HCT116 (cell line): Measurements from ENCODE around the gene CAMSAP1. TPM values are rescaled to one million over a fixed set of nuclear protein-coding genes. Genes with fewer than 3 reads are reported as not detected.

ENCODE experiments used
- ATAC-seq: fragments of 200-7000 bp; cut with Tn5 transposase; 2 replicates; pipeline ENCODE4 v1.9.1; 2020; ENCODE audit warnings: mild to moderate bottlenecking, moderate library complexity
- BruUV-seq: library from RNA; stranded (reverse); fragments of 400-500 nt; replicated peaks from 2 replicates; lab custom pipeline; 2021; lab: Mats Ljungman, UMichigan
- CTCF ChIA-PET: fragments of 300-600 bp; sonication (Branson Sonifier 250); formaldehyde crosslinking; loops from one replicate; lab custom pipeline; 2021; ENCODE audit warnings: antibody characterized with exemption; lab: Charles Lee
- POLR2A ChIA-PET: fragments of 300-600, 350-600 bp; sonication (Branson Sonifier 250); formaldehyde crosslinking; loops from one replicate; lab custom pipeline; 2021; ENCODE audit warnings: antibody characterized with exemption; lab: Charles Lee
- RAD21 ChIA-PET, 2 experiments: fragments of 300-600 bp; sonication (Branson Sonifier 250); formaldehyde crosslinking; loops; one replicate each; lab custom pipeline; 2023; ENCODE audit warnings: low total read pairs in 2 of 2; ENCODE audit not compliant: uncharacterized antibody in 2 of 2, unreplicated experiment in 2 of 2, low non-redundant PET in 1 of 2; lab: Charles Lee
- DNase-seq: peaks from one replicate; pipeline ENCODE4 v3.0.0-alpha.2; 2010; ENCODE audit warnings: low read depth, low spot score
- H2AFZ ChIP-seq: fragments of 200-600 bp; shearing (Covaris generic), sonication (generic); 2 replicates; pipeline ENCODE4 v1.6.1; 2017; ENCODE audit warnings: low read depth, mixed run types, mixed read lengths, antibody characterized with exemption, low read length; ENCODE audit not compliant: poor library complexity, severe bottlenecking
- H3K27ac ChIP-seq: 2 replicates; pipeline ENCODE4 v1.5.1; 2012; ENCODE audit warnings: low read depth, low read length
- H3K27me3 ChIP-seq: fragments of 200-600 bp; sonication (generic); 2 replicates; pipeline ENCODE4 v1.6.1; 2016; ENCODE audit warnings: mixed run types, low read length, mixed read lengths; ENCODE audit not compliant: insufficient read depth
- H3K36me3 ChIP-seq, 2 experiments: fragments of 200-500 bp in 1 of 2; fragments of 200-600 bp in 1 of 2; sonication (Bioruptor generic) in 1 of 2; sonication (generic) in 1 of 2; 2 replicates each; pipeline versions ENCODE4 v1.5.1 to v1.6.1; 2014 to 2016; ENCODE audit warnings: low read length in 2 of 2, inconsistent platforms in 1 of 2, mixed read lengths in 1 of 2, mixed run types in 1 of 2; ENCODE audit not compliant: insufficient read depth in 2 of 2, control insufficient read depth in 1 of 2
- H3K4me1 ChIP-seq, 2 experiments: fragments of 200-600 bp in 1 of 2; sonication (generic) in 1 of 2; 2 replicates each; pipeline versions ENCODE4 v1.5.1 to v1.6.1; 2012 to 2017; ENCODE audit warnings: low read length in 2 of 2, inconsistent platforms in 1 of 2, mild to moderate bottlenecking in 1 of 2, mixed read lengths in 1 of 2, mixed run types in 1 of 2, moderate library complexity in 1 of 2; ENCODE audit not compliant: insufficient read depth in 2 of 2, control insufficient read depth in 1 of 2
- H3K4me2 ChIP-seq: fragments of 200-600 bp; sonication (generic); 2 replicates; pipeline ENCODE4 v1.6.1; 2017; ENCODE audit warnings: mixed run types, low read length, mixed read lengths
- H3K4me3 ChIP-seq, 2 experiments: fragments of 200-600 bp in 1 of 2; sonication (generic) in 1 of 2; replicated peaks in 1 of 2; 2 replicates each; pipeline ENCODE4 v1.5.1; 2011 to 2016; ENCODE audit warnings: low read length in 2 of 2, control low read depth in 1 of 2, low read depth in 1 of 2, mild to moderate bottlenecking in 1 of 2, mixed read lengths in 1 of 2, mixed run types in 1 of 2
- H3K79me2 ChIP-seq: fragments of 200-600 bp; sonication (generic); 2 replicates; pipeline ENCODE4 v1.6.1; 2017; ENCODE audit warnings: mild to moderate bottlenecking, mixed run types, low read length, moderate library complexity, mixed read lengths; ENCODE audit not compliant: insufficient read depth
- H3K9ac ChIP-seq: fragments of 200-600 bp; sonication (generic); 2 replicates; pipeline ENCODE4 v1.6.1; 2016; ENCODE audit warnings: low read length, mixed read lengths
- H3K9me2 ChIP-seq: fragments of 200-600 bp; sonication (generic), shearing (Covaris generic); 2 replicates; pipeline ENCODE4 v1.6.1; 2017; ENCODE audit warnings: mixed run types, mild to moderate bottlenecking, moderate library complexity; ENCODE audit not compliant: insufficient read depth
- H3K9me3 ChIP-seq, 2 experiments: fragments of 200-500 bp in 1 of 2; fragments of 200-600 bp in 1 of 2; sonication (Bioruptor generic) in 1 of 2; sonication (generic) in 1 of 2; 2 replicates each; pipeline ENCODE4 v1.6.1; 2014 to 2017; ENCODE audit warnings: low read length in 2 of 2, mixed read lengths in 2 of 2, inconsistent platforms in 1 of 2, low read depth in 1 of 2, mild to moderate bottlenecking in 1 of 2, mixed run types in 1 of 2, moderate library complexity in 1 of 2; ENCODE audit not compliant: control insufficient read depth in 1 of 2, insufficient read depth in 1 of 2
- H4K20me1 ChIP-seq: fragments of 200-600 bp; sonication (generic), shearing (Covaris generic); 2 replicates; pipeline ENCODE4 v1.6.1; 2017; ENCODE audit warnings: mixed run types, mild to moderate bottlenecking, moderate library complexity; ENCODE audit not compliant: insufficient read depth
- CEBPB ChIP-seq: IDR thresholded peaks from 2 replicates; pipeline ENCODE4 v1.6.1; 2012; ENCODE audit warnings: low read depth
- EGR1 ChIP-seq: IDR thresholded peaks from 2 replicates; pipeline ENCODE4 v1.6.1; 2012; ENCODE audit warnings: low read depth
- ELF1 ChIP-seq: IDR thresholded peaks from 2 replicates; pipeline ENCODE4 v1.6.1; 2012; ENCODE audit warnings: low read depth, borderline replicate concordance
- EZH2phosphoT487 ChIP-seq: fragments of 200-600 bp; IDR thresholded peaks from 2 replicates; pipeline ENCODE4 v1.6.1; 2018; ENCODE audit warnings: antibody characterized with exemption, borderline replicate concordance
- FOSL1 ChIP-seq: IDR thresholded peaks from 2 replicates; pipeline ENCODE4 v1.6.1; 2012; ENCODE audit warnings: low read depth
- JUND ChIP-seq: IDR thresholded peaks from 2 replicates; pipeline ENCODE4 v1.6.1; 2012
- POLR2A ChIP-seq: IDR thresholded peaks from 2 replicates; pipeline ENCODE4 v1.7.0; 2011; ENCODE audit warnings: borderline replicate concordance; ENCODE audit not compliant: insufficient read depth, insufficient read length; ENCODE audit errors: extremely low read depth
- RAD21 ChIP-seq: IDR thresholded peaks from 2 replicates; pipeline ENCODE4 v1.6.1; 2012; ENCODE audit warnings: low read depth, mild to moderate bottlenecking
- SP1 ChIP-seq: IDR thresholded peaks from 2 replicates; pipeline ENCODE4 v1.6.1; 2012; ENCODE audit warnings: low read depth
- SRF ChIP-seq: IDR thresholded peaks from 2 replicates; pipeline ENCODE4 v1.6.1; 2012; ENCODE audit warnings: low read depth
- TCF7L2 ChIP-seq: IDR thresholded peaks from 2 replicates; pipeline ENCODE4 v1.7.0; 2011; ENCODE audit warnings: borderline replicate concordance, inconsistent platforms; ENCODE audit not compliant: insufficient read depth, insufficient read length; ENCODE audit errors: extremely low read depth
- YY1 ChIP-seq: IDR thresholded peaks from 2 replicates; pipeline ENCODE4 v1.6.1; 2011; ENCODE audit warnings: low read length, low read depth, moderate library complexity, mild to moderate bottlenecking; ENCODE audit not compliant: insufficient replicate concordance; ENCODE audit errors: extremely low read depth
- ZFX ChIP-seq: fragments of 450-650 bp; IDR thresholded peaks from 2 replicates; pipeline ENCODE4 v1.6.1; 2017
- ZNF274 ChIP-seq: fragments of 200-500 bp; sonication (Bioruptor generic); IDR thresholded peaks from 2 replicates; pipeline ENCODE4 v1.6.1; 2014; ENCODE audit warnings: mild to moderate bottlenecking, low read depth, low read length, inconsistent platforms
- intact Hi-C: fragments of 100-400 bp; cut with micrococcal nuclease; formaldehyde crosslinking; loops from 2 replicates; pipeline ENCODE4 v1.10.0; 2022
- total RNA-seq: library from RNA; stranded (reverse); gene quantifications from one replicate; pipeline ENCODE4 v1.2.1, GENCODE V29; 2021; ENCODE audit not compliant: unreplicated experiment
- TF ChIP-seq, protein P1 (sequence below): IDR thresholded peaks from 2 replicates; pipeline ENCODE4 v1.6.1; 2012
- TF ChIP-seq, protein P2 (sequence below): IDR thresholded peaks from 2 replicates; pipeline ENCODE4 v1.6.1; 2012
- TF ChIP-seq, protein P3 (sequence below): IDR thresholded peaks from 2 replicates; pipeline ENCODE4 v1.6.1; 2011; ENCODE audit warnings: mild to moderate bottlenecking, low read length, moderate library complexity; ENCODE audit not compliant: insufficient replicate concordance; ENCODE audit errors: extremely low read depth

The CAMSAP1 gene
- total RNA-seq, 1 experiment from 2014 or later: 33.1 TPM

- H3K9me2 ChIP-seq: no peaks in the 10 kb centered on the region
- peaks cover 100% of the 10 kb centered on the region for H3K79me2 ChIP-seq
- H2AFZ ChIP-seq: no peak overlapping the region
- ChIA-PET RAD21 (no interaction called here), CTCF (no interaction called here), POLR2A (no interaction called here)
- no peak for ATAC-seq
- intact Hi-C loops: no loop called here
- H3K27me3 ChIP-seq: no peaks in the 10 kb centered on the region
- no peak overlapping the region for H3K4me3 ChIP-seq
- H3K4me1 ChIP-seq: peaks cover 19 to 43% of the 10 kb centered on the region in 2 experiments
- H3K27ac ChIP-seq: no peak overlapping the region; the same call in 1 of the 2 replicates
- H4K20me1 ChIP-seq: peaks cover 4% of the 10 kb centered on the region; the same call in 1 of the 2 replicates
- TF ChIP-seq ELF1: no peak
- TF ChIP-seq CEBPB: no peak
- no peak for TF ChIP-seq TCF7L2
- no peak for TF ChIP-seq ZFX
- no peak for TF ChIP-seq YY1
- TF ChIP-seq, protein P1, sequence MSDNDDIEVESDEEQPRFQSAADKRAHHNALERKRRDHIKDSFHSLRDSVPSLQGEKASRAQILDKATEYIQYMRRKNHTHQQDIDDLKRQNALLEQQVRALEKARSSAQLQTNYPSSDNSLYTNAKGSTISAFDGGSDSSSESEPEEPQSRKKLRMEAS: no peak
- TF ChIP-seq SRF: no peak
- TF ChIP-seq, protein P2, sequence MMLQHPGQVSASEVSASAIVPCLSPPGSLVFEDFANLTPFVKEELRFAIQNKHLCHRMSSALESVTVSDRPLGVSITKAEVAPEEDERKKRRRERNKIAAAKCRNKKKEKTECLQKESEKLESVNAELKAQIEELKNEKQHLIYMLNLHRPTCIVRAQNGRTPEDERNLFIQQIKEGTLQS: no peak
- no peak for TF ChIP-seq SP1
- TF ChIP-seq EGR1: no peak
- TF ChIP-seq POLR2A: no peak
- no peak for TF ChIP-seq FOSL1
- no peak for TF ChIP-seq RAD21
- no peak for TF ChIP-seq EZH2phosphoT487
- no peak for TF ChIP-seq ZNF274
- TF ChIP-seq, protein P3, sequence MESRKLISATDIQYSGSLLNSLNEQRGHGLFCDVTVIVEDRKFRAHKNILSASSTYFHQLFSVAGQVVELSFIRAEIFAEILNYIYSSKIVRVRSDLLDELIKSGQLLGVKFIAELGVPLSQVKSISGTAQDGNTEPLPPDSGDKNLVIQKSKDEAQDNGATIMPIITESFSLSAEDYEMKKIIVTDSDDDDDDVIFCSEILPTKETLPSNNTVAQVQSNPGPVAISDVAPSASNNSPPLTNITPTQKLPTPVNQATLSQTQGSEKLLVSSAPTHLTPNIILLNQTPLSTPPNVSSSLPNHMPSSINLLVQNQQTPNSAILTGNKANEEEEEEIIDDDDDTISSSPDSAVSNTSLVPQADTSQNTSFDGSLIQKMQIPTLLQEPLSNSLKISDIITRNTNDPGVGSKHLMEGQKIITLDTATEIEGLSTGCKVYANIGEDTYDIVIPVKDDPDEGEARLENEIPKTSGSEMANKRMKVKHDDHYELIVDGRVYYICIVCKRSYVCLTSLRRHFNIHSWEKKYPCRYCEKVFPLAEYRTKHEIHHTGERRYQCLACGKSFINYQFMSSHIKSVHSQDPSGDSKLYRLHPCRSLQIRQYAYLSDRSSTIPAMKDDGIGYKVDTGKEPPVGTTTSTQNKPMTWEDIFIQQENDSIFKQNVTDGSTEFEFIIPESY: no peak
- TF ChIP-seq JUND: no peak
- no peak overlapping the region for H3K4me2 ChIP-seq
- H3K36me3 ChIP-seq: no peaks in the 10 kb centered on the region
- DNase-seq: no peak
- H3K9me3 ChIP-seq: no peaks in the 10 kb centered on the region
- no peak overlapping the region for H3K9ac ChIP-seq
- BruUV-seq: no TSS peak
Measured at GRCh38 chr9:135888126-135888765, 19.1 kb downstream of the CAMSAP1 start.
